BLaER1 treated with 17β-estradiol and CSF1 and Interleukin-3, amounts not matched to agents 10 nM and 100 nM (cell line): ENCODE measurements around the gene SCRT2.

Experiments used
- H3K27ac ChIP-seq, 11 experiments: shearing (Covaris generic); formaldehyde crosslinking; 2 replicates each; pipeline ENCODE4 v1.8.1; 2022
- H3K27me3 ChIP-seq, 11 experiments: shearing (Covaris generic); formaldehyde crosslinking; 2 replicates each; pipeline ENCODE4 v1.8.1; 2022
- H3K36me3 ChIP-seq, 11 experiments: shearing (Covaris generic); formaldehyde crosslinking; 2 replicates each; pipeline ENCODE4 v1.8.1; 2022
- H3K4me1 ChIP-seq, 10 experiments: shearing (Covaris generic); formaldehyde crosslinking; 2 replicates each; pipeline ENCODE4 v1.8.1; 2022
- H3K4me2 ChIP-seq, 11 experiments: shearing (Covaris generic); formaldehyde crosslinking; 2 replicates each; pipeline ENCODE4 v1.8.1; 2022
- H3K4me3 ChIP-seq, 10 experiments: shearing (Covaris generic); formaldehyde crosslinking; 2 replicates each; pipeline ENCODE4 v1.8.1; 2022
- H3K9ac ChIP-seq, 11 experiments: shearing (Covaris generic); formaldehyde crosslinking; 2 replicates each; pipeline ENCODE4 v1.8.1; 2022
- H3K9me3 ChIP-seq, 11 experiments: shearing (Covaris generic); formaldehyde crosslinking; replicated peaks in 1 of 11; 2 replicates each; pipeline ENCODE4 v1.8.1; 2022
- H4K20me1 ChIP-seq, 11 experiments: shearing (Covaris generic); formaldehyde crosslinking; 2 replicates each; pipeline ENCODE4 v1.8.1; 2022
- Cebpa-rat ChIP-seq, 11 experiments: shearing (Covaris generic); IDR thresholded peaks; 2 replicates each; pipeline ENCODE4 v1.8.1; 2022

SCRT2 gene

DNA sequence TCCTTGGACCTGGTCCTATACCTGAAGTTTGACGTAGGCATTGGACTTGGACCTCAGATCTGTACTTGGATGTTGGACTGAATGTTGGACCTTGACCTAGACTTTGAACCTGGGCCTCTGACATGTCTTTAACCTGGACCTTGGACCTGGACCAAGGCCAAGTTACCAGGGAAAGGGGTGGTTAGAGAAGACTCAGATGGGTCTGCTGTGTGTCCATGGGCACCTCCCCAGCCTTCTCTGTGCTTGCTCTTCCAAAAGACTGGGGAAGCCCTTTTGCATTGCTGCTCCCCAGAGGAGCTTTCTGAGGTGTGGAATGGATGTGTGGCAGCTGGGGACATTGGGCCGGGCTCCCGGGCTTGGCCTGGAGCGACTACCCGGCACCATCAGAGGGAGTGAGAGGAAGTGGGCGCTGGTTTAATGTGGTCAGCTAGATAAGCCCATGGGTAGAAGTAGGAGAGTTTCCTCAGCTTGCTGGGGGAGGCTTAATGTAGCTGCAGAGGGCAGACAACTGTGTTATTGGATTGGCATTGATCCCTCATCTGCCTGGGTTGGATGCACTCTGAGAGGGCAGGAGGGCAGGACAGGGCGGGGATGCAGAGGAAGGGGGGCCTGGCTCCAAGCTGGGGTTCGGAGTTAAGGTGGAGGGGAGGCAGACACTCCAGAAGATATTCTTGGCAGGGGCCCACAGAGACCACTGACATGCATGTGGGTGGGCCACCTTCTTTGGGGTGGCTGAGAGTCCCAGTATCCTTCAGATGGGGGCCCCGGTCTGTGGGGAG lies 4.2 kb downstream of the SCRT2 start:
- H3K27me3 ChIP-seq = peaks cover 32 to 44% (median 38%) of the 10 kb centered on the region in 11 experiments
- H3K4me1 ChIP-seq = peaks cover 65 to 98% (median 86%) of the 10 kb centered on the region in 10 experiments
- no peak overlapping the region for H3K27ac ChIP-seq
- no peaks in the 10 kb centered on the region for H3K36me3 ChIP-seq
- H3K4me3 ChIP-seq = no peak overlapping the region; a peak in 1 of 20 replicates
- peaks cover 0 to 54% (median 29%) of the 10 kb centered on the region in 11 experiments; a peak in 16 of 22 replicates for H4K20me1 ChIP-seq
- peak overlapping the region; percentile 72 to 91 (median 83) for H3K4me2 ChIP-seq
- no peaks in the 10 kb centered on the region for H3K9me3 ChIP-seq
- TF ChIP-seq Cebpa-rat (IDR thresholded peaks at IDR 0.05) = no peak
- peak overlapping the region in 2 of 11 experiments; percentile 4 to 11; a peak in 1 of 22 replicates for H3K9ac ChIP-seq

- no peaks in the 10 kb centered on the region for H3K9me3 ChIP-seq
- H3K9ac ChIP-seq = peak overlapping the region in 6 of 11 experiments; percentile 15 to 53 (median 40); a peak in 7 of 22 replicates
- H3K4me2 ChIP-seq = peak overlapping the region; percentile 72 to 91 (median 83)
- no peaks in the 10 kb centered on the region for H3K36me3 ChIP-seq
- peak overlapping the region in 4 of 11 experiments; percentile 25 to 44 (median 33); a peak in 6 of 22 replicates for H3K27ac ChIP-seq
- H3K4me1 ChIP-seq = peaks cover 47 to 93% (median 80%) of the 10 kb centered on the region in 10 experiments
- peaks cover 25 to 37% (median 32%) of the 10 kb centered on the region in 11 experiments for H3K27me3 ChIP-seq
- peaks cover 0 to 36% (median 15%) of the 10 kb centered on the region in 11 experiments; a peak in 12 of 22 replicates for H4K20me1 ChIP-seq
- TF ChIP-seq Cebpa-rat (IDR thresholded peaks at IDR 0.05) = no peak
- no peak overlapping the region; a peak in 2 of 20 replicates for H3K4me3 ChIP-seq
Observed at GRCh38 chr20:669573-669972, 6.0 kb downstream of the SCRT2 start.

DNA sequence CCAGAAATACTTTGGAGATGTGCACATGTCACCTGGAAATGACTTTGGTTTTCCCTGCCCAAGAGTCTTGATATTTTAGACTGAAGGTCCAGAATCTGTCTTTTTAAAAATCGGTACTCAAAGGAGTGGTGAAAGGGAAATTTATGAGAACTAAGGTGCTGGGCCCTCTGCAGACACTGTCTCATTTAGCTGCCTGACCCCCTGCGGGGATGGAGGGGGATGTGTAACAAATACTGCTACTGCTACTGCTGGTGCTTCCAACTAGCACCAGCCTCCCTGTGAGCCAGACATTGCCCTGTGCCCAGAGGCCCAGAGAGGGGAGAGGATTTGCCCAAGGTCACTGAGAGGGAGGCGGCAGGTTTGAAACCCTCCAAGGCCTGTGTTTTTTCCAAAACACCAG lies 7.0 kb downstream of the SCRT2 start:
- no peaks in the 10 kb centered on the region for H3K9me3 ChIP-seq
- H3K4me1 ChIP-seq = peaks cover 45 to 84% (median 75%) of the 10 kb centered on the region in 10 experiments
- H3K27ac ChIP-seq = no peak overlapping the region
- H3K4me2 ChIP-seq = peak overlapping the region in 10 of 11 experiments; percentile 43 to 73 (median 63); a peak in 21 of 22 replicates
- peaks cover 23 to 36% (median 31%) of the 10 kb centered on the region in 11 experiments for H3K27me3 ChIP-seq
- no peak overlapping the region for H3K4me3 ChIP-seq
- no peak overlapping the region for H3K9ac ChIP-seq
- peaks cover 0 to 26% (median 8%) of the 10 kb centered on the region in 11 experiments; a peak in 9 of 22 replicates for H4K20me1 ChIP-seq
- H3K36me3 ChIP-seq = no peaks in the 10 kb centered on the region
- TF ChIP-seq Cebpa-rat (IDR thresholded peaks at IDR 0.05) = no peak

DNA sequence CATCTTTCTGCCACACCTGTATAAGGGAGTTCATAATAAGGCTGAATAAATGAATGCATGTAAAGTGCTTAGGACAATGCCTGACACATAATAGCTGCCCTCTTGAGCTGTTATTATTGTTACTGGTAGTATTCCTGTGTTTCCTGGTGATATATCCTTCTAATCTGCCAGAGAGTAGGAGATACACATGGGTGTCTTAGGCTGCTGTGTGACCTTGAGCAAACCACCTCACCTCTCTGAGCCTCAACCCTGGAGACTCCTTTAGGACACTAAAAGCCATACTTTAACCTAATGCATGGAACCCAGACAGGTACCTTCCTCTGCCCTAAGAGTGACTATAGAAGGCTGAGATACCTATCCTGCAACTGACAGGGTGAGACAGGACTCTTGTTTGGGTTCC lies 7.6 kb downstream of the SCRT2 start:
- Histone ChIP-seq H3K4me2 (peak overlapping the region in 10 of 11 experiments; percentile 43 to 73 (median 63); a peak in 13 of 22 replicates), H3K27me3 (peaks cover 23 to 36% (median 31%) of the 10 kb centered on the region in 11 experiments), H3K4me1 (peaks cover 50 to 83% (median 76%) of the 10 kb centered on the region in 10 experiments), H3K27ac (no peak overlapping the region), H4K20me1 (peaks cover 0 to 21% (median 7%) of the 10 kb centered on the region in 11 experiments; a peak in 5 of 22 replicates), H3K9ac (no peak overlapping the region), H3K9me3 (no peaks in the 10 kb centered on the region), H3K4me3 (no peak overlapping the region), H3K36me3 (no peaks in the 10 kb centered on the region)
- no peak for TF ChIP-seq Cebpa-rat (IDR thresholded peaks at IDR 0.05)

GRCh38 chr20:667351-668034 lies 8.1 kb downstream of the SCRT2 start:
- peaks cover 25 to 37% (median 31%) of the 10 kb centered on the region in 11 experiments for H3K27me3 ChIP-seq
- H3K36me3 ChIP-seq = no peaks in the 10 kb centered on the region
- no peak overlapping the region for H3K27ac ChIP-seq
- no peak overlapping the region for H3K4me3 ChIP-seq
- peak overlapping the region in 8 of 11 experiments; percentile 0 to 73 (median 63); a peak in 12 of 22 replicates for H3K4me2 ChIP-seq
- H3K9ac ChIP-seq = no peak overlapping the region
- TF ChIP-seq Cebpa-rat (IDR thresholded peaks at IDR 0.05) = no peak
- no peaks in the 10 kb centered on the region for H3K9me3 ChIP-seq
- peaks cover 51 to 85% (median 77%) of the 10 kb centered on the region in 10 experiments for H3K4me1 ChIP-seq
- peaks cover 0 to 21% (median 7%) of the 10 kb centered on the region in 11 experiments; a peak in 5 of 22 replicates for H4K20me1 ChIP-seq

- no peak overlapping the region for H3K27ac ChIP-seq
- no peaks in the 10 kb centered on the region for H3K9me3 ChIP-seq
- H3K9ac ChIP-seq = no peak overlapping the region
- H3K4me2 ChIP-seq = peak overlapping the region in 8 of 11 experiments; percentile 0 to 73 (median 63); a peak in 8 of 22 replicates
- no peaks in the 10 kb centered on the region for H3K36me3 ChIP-seq
- TF ChIP-seq Cebpa-rat (IDR thresholded peaks at IDR 0.05) = no peak
- peaks cover 25 to 33% (median 28%) of the 10 kb centered on the region in 11 experiments for H3K27me3 ChIP-seq
- peaks cover 51 to 85% (median 77%) of the 10 kb centered on the region in 10 experiments for H3K4me1 ChIP-seq
- no peak overlapping the region for H3K4me3 ChIP-seq
- H4K20me1 ChIP-seq = peaks cover 0 to 20% (median 7%) of the 10 kb centered on the region in 11 experiments; a peak in 5 of 22 replicates
Observed at GRCh38 chr20:666877-667276, 8.7 kb downstream of the SCRT2 start.

DNA sequence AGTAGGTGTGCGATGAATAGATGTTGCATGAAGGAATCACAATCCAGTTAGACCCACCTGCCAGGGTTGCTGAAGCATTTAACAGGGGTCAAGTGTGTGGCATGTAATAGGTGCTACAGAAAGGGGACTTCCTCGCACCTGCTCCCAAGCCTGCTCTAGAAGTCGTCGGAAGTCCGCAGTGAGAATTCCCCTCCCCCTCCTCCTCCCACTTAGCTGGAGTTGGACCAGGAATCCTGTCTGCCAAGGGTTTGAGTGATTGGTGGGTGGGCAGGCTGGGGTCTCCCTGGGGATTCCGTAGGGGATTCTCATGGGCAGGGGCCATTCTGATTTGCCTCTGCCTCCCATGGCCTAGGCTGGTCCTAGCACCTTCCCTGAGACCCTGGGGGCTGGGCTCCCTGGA lies 10.3 kb downstream of the SCRT2 start:
- Histone ChIP-seq H3K4me3 (no peak overlapping the region), H3K9me3 (no peaks in the 10 kb centered on the region), H3K4me1 (peaks cover 51 to 85% (median 77%) of the 10 kb centered on the region in 10 experiments), H3K27me3 (peaks cover 24 to 31% (median 28%) of the 10 kb centered on the region in 11 experiments), H3K9ac (0 out of 22 replicates have a peak overlapping the region, but pooled peaks of 1 of the 11 experiments have one; percentile 7), H3K36me3 (no peaks in the 10 kb centered on the region), H3K4me2 (peak overlapping the region in 8 of 11 experiments; percentile 13 to 54 (median 40); a peak in 11 of 22 replicates), H3K27ac (no peak overlapping the region), H4K20me1 (peaks cover 0 to 9% (median 4%) of the 10 kb centered on the region in 11 experiments; a peak in 4 of 22 replicates)
- TF ChIP-seq Cebpa-rat (IDR thresholded peaks at IDR 0.05) = no peak

GRCh38 chr20:664576-664975 lies 11.0 kb downstream of the SCRT2 start:
- peaks cover 51 to 85% (median 77%) of the 10 kb centered on the region in 10 experiments for H3K4me1 ChIP-seq
- peaks cover 0 to 4% (median 0%) of the 10 kb centered on the region in 11 experiments; a peak in 3 of 22 replicates for H4K20me1 ChIP-seq
- no peaks in the 10 kb centered on the region for H3K9me3 ChIP-seq
- H3K4me3 ChIP-seq = no peak overlapping the region
- TF ChIP-seq Cebpa-rat (IDR thresholded peaks at IDR 0.05) = no peak
- 0 out of 22 replicates have a peak overlapping the region, but pooled peaks of 1 of the 11 experiments have one; percentile 39 for H3K4me2 ChIP-seq
- peaks cover 24 to 31% (median 28%) of the 10 kb centered on the region in 11 experiments for H3K27me3 ChIP-seq
- no peak overlapping the region for H3K27ac ChIP-seq
- H3K36me3 ChIP-seq = no peaks in the 10 kb centered on the region
- no peak overlapping the region for H3K9ac ChIP-seq
